ENCODE measurements around the gene STXBP5. TPM values are rescaled to one million over a fixed set of nuclear protein-coding genes. Genes with fewer than 3 reads are reported as not detected.

The STXBP5 gene
- polyA plus RNA-seq, 1 donor (not counting 4 experiments of a cell fraction or from before 2014, with no cell fraction given) = 19.4 TPM

- Histone ChIP-seq H3K4me3 (ENCODE audit: control insufficient read depth in 2 of 3, extremely low read depth in 1 of 3, insufficient read depth in 2 of 3, low read depth in 1 of 3, low read length in 3 of 3) (no peak overlapping the region), H3K9me3 (ENCODE audit: control insufficient read depth, low read depth, low read length) (peaks cover 4% of the 10 kb centered on the region), H4K20me1 (ENCODE audit: control insufficient read depth, extremely low read depth, insufficient read depth, low read length) (no peaks in the 10 kb centered on the region), H3K9me1 (ENCODE audit: control insufficient read depth, extremely low read depth, insufficient read depth, low read length) (no peaks in the 10 kb centered on the region), H3K79me2 (ENCODE audit: control insufficient read depth, insufficient read depth, low read length) (no peaks in the 10 kb centered on the region), H3K27me3 (ENCODE audit: control insufficient read depth, extremely low read depth, insufficient read depth, low read length) (no peaks in the 10 kb centered on the region), H3K4me1 (ENCODE audit: control insufficient read depth, extremely low read depth, insufficient read depth, low read length) (no peaks in the 10 kb centered on the region), H3K9ac (ENCODE audit: control insufficient read depth, extremely low read depth, insufficient read depth, low read length) (no peak overlapping the region), H2AFZ (ENCODE audit: control insufficient read depth, low read length) (no peak overlapping the region), H3K27ac (ENCODE audit: control insufficient read depth, insufficient read depth, low read length) (no peak overlapping the region), H3K4me2 (ENCODE audit: control insufficient read depth, extremely low read depth, insufficient read depth, low read depth, low read length) (no peak overlapping the region), H3K36me3 (ENCODE audit: control insufficient read depth in 2 of 2, extremely low read depth in 1 of 2, insufficient read depth in 2 of 2, low read length in 2 of 2) (no peaks in the 10 kb centered on the region)
- no peak for DNase-seq (ENCODE audit: low read depth, low spot score)
- no peak for FAIRE-seq
- dilution Hi-C loops (cut with MboI; ENCODE audit: extremely low pct_ligation_motif_present, low sequenced_read_pairs) = no loop called here
- TF ChIP-seq CTCF (optimal IDR thresholded peaks at IDR 0.05 in 1 of 3, IDR thresholded peaks at IDR 0.05 in 1 of 3, conservative IDR thresholded peaks at IDR 0.05 in 1 of 3; ENCODE audit: extremely low read depth in 1 of 3, insufficient read depth in 2 of 3, low read length in 3 of 3) (no peak), EZH2 (IDR thresholded peaks at IDR 0.05; ENCODE audit: low read length) (no peak)
Measured at GRCh38 chr6:147401779-147402178, 197.6 kb downstream of the STXBP5 start.

- H3K4me3 ChIP-seq (ENCODE audit: control insufficient read depth in 2 of 3, extremely low read depth in 1 of 3, insufficient read depth in 2 of 3, low read depth in 1 of 3, low read length in 3 of 3) = no peak overlapping the region
- H3K4me2 ChIP-seq (ENCODE audit: control insufficient read depth, extremely low read depth, insufficient read depth, low read depth, low read length) = no peak overlapping the region
- H3K9ac ChIP-seq (ENCODE audit: control insufficient read depth, extremely low read depth, insufficient read depth, low read length) = no peak overlapping the region
- H3K9me3 ChIP-seq (ENCODE audit: control insufficient read depth, low read depth, low read length) = no peaks in the 10 kb centered on the region
- no peaks in the 10 kb centered on the region for H3K79me2 ChIP-seq (ENCODE audit: control insufficient read depth, insufficient read depth, low read length)
- TF ChIP-seq EZH2 (IDR thresholded peaks at IDR 0.05; ENCODE audit: low read length) = no peak
- TF ChIP-seq CTCF (optimal IDR thresholded peaks at IDR 0.05 in 1 of 3, IDR thresholded peaks at IDR 0.05 in 1 of 3, conservative IDR thresholded peaks at IDR 0.05 in 1 of 3; ENCODE audit: extremely low read depth in 1 of 3, insufficient read depth in 2 of 3, low read length in 3 of 3) = no peak
- no peaks in the 10 kb centered on the region for H4K20me1 ChIP-seq (ENCODE audit: control insufficient read depth, extremely low read depth, insufficient read depth, low read length)
- H3K36me3 ChIP-seq (ENCODE audit: control insufficient read depth in 2 of 2, extremely low read depth in 1 of 2, insufficient read depth in 2 of 2, low read length in 2 of 2) = no peaks in the 10 kb centered on the region
- no peaks in the 10 kb centered on the region for H3K4me1 ChIP-seq (ENCODE audit: control insufficient read depth, extremely low read depth, insufficient read depth, low read length)
- no peak overlapping the region for H2AFZ ChIP-seq (ENCODE audit: control insufficient read depth, low read length)
- no peaks in the 10 kb centered on the region for H3K27me3 ChIP-seq (ENCODE audit: control insufficient read depth, extremely low read depth, insufficient read depth, low read length)
- FAIRE-seq (no peak), DNase-seq (ENCODE audit: low read depth, low spot score) (no peak)
- dilution Hi-C loops (cut with MboI; ENCODE audit: extremely low pct_ligation_motif_present, low sequenced_read_pairs) = no loop called here
- H3K9me1 ChIP-seq (ENCODE audit: control insufficient read depth, extremely low read depth, insufficient read depth, low read length) = no peaks in the 10 kb centered on the region
- no peak overlapping the region for H3K27ac ChIP-seq (ENCODE audit: control insufficient read depth, insufficient read depth, low read length)
Measured at GRCh38 chr6:147406783-147407182, 202.6 kb downstream of the STXBP5 start.
